ENCODE results near the gene ST14. TPM values are rescaled to one million over a fixed set of nuclear protein-coding genes. Genes with fewer than 3 reads are reported as not detected.

Gene ST14
- total RNA-seq, 4 donors from 2014 or later, result 335 to 641 (median 446) TPM

DNA sequence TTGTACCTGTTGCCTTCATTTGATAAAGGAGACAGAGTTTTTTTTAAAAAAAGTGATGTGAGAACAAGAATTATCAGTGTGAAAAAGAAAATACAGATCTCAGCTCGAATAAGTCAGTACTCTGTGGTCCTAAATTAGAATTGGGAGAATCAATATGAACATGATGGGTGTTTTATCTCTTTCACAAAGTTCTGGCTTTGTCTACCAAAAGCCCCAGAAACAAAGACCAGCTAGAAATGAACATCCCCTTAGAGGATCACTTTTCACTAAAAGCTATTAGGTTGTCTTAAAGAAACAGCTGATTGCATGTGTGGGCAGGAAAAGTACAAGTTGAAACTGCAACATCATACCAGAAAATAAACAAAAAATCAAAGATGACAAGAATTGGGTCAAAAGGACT lies 8.4 kb upstream of the ST14 start:
- no peak overlapping the region for H3K4me3 ChIP-seq
- WGBS, 2 donors (ENCODE audit: low coverage in 1 of 2), result 79 to 88% methylated on average over 1 of the region's 1 CpG
- in situ Hi-C loops (cut with MboI; ENCODE audit: low pct_ligation_motif_present in 1 of 4, low pct_unique_long_range_greater_than_20kb in 1 of 4, low sequenced_read_pairs in 3 of 4) (no loop called here), intact Hi-C loops (cut with DNase I; ENCODE audit: low total_unique reads) (no loop called here)
- no peak overlapping the region for H3K27ac ChIP-seq
- H3K36me3 ChIP-seq, result no peaks in the 10 kb centered on the region
- no peaks in the 10 kb centered on the region for H3K9me3 ChIP-seq
- DNase-seq, result no peak
- no peak for TF ChIP-seq CTCF (IDR thresholded peaks at IDR 0.05)
- no peak for TF ChIP-seq POLR2AphosphoS5 (IDR thresholded peaks at IDR 0.05)
- TF ChIP-seq POLR2A (IDR thresholded peaks at IDR 0.05), result no peak
- no peak for TF ChIP-seq EP300 (IDR thresholded peaks at IDR 0.05; ENCODE audit: low read depth)
- H3K4me1 ChIP-seq, result peaks cover 8 to 36% (median 20%) of the 10 kb centered on the region in 4 donors
- H3K27me3 ChIP-seq, result no peaks in the 10 kb centered on the region

- no peaks in the 10 kb centered on the region for H3K9me3 ChIP-seq
- H3K36me3 ChIP-seq, result no peaks in the 10 kb centered on the region
- H3K27me3 ChIP-seq, result peaks cover 15% of the 10 kb centered on the region
- TF ChIP-seq POLR2A (IDR thresholded peaks at IDR 0.05), result no peak
- TF ChIP-seq POLR2AphosphoS5 (IDR thresholded peaks at IDR 0.05), result no peak
- TF ChIP-seq CTCF (IDR thresholded peaks at IDR 0.05), result no peak
- TF ChIP-seq EP300 (IDR thresholded peaks at IDR 0.05; ENCODE audit: low read depth), result no peak
- peaks cover 0 to 27% (median 17%) of the 10 kb centered on the region in 4 donors for H3K4me1 ChIP-seq
- peak; percentile 44 for DNase-seq
- 33 to 63% methylated on average over 1 to 11 of the region's 11 CpGs for WGBS, 2 donors (ENCODE audit: low coverage in 1 of 2)
- H3K27ac ChIP-seq, result peak overlapping the region; percentile 22 to 50 (median 31)
- intact Hi-C loops (cut with DNase I; ENCODE audit: low total_unique reads), result no loop called here
- in situ Hi-C loops (cut with MboI; ENCODE audit: low pct_ligation_motif_present in 1 of 4, low pct_unique_long_range_greater_than_20kb in 1 of 4, low sequenced_read_pairs in 3 of 4), result no loop called here
- no peak overlapping the region for H3K4me3 ChIP-seq
These were observed 3.2 kb upstream of the ST14 start for GRCh38 chr11:130156108-130157022.

GRCh38 chr11:130157101-130157500 lies 2.5 kb upstream of the ST14 start:
- Histone ChIP-seq H3K4me1 (peaks cover 0 to 34% (median 20%) of the 10 kb centered on the region in 4 donors), H3K9me3 (no peaks in the 10 kb centered on the region), H3K4me3 (no peak overlapping the region), H3K36me3 (no peaks in the 10 kb centered on the region), H3K27ac (no peak overlapping the region), H3K27me3 (peaks cover 15% of the 10 kb centered on the region)
- no peak for DNase-seq
- WGBS, 2 donors (ENCODE audit: low coverage in 1 of 2), result 93% methylated on average over 8 of the region's 8 CpGs
- intact Hi-C loops (cut with DNase I; ENCODE audit: low total_unique reads) (no loop called here), in situ Hi-C loops (cut with MboI; ENCODE audit: low pct_ligation_motif_present in 1 of 4, low pct_unique_long_range_greater_than_20kb in 1 of 4, low sequenced_read_pairs in 3 of 4) (no loop called here)
- no peak for TF ChIP-seq POLR2AphosphoS5 (IDR thresholded peaks at IDR 0.05)
- no peak for TF ChIP-seq EP300 (IDR thresholded peaks at IDR 0.05; ENCODE audit: low read depth)
- no peak for TF ChIP-seq POLR2A (IDR thresholded peaks at IDR 0.05)
- no peak for TF ChIP-seq CTCF (IDR thresholded peaks at IDR 0.05)

GRCh38 chr11:130157840-130158239 lies 1.7 kb upstream of the ST14 start:
- intact Hi-C loops (cut with DNase I; ENCODE audit: low total_unique reads), result no loop called here
- Histone ChIP-seq H3K4me1 (peaks cover 0 to 42% (median 28%) of the 10 kb centered on the region in 4 donors), H3K27me3 (peaks cover 15% of the 10 kb centered on the region), H3K27ac (no peak overlapping the region), H3K4me3 (no peak overlapping the region), H3K9me3 (no peaks in the 10 kb centered on the region), H3K36me3 (no peaks in the 10 kb centered on the region)
- in situ Hi-C loops (cut with MboI; ENCODE audit: low pct_ligation_motif_present in 1 of 4, low pct_unique_long_range_greater_than_20kb in 1 of 4, low sequenced_read_pairs in 3 of 4), result no loop called here
- TF ChIP-seq CTCF (IDR thresholded peaks at IDR 0.05) (no peak), EP300 (IDR thresholded peaks at IDR 0.05; ENCODE audit: low read depth) (no peak), POLR2AphosphoS5 (IDR thresholded peaks at IDR 0.05) (no peak), POLR2A (IDR thresholded peaks at IDR 0.05) (no peak)
- DNase-seq, result no peak
- WGBS, 2 donors (ENCODE audit: low coverage in 1 of 2), result 91% methylated on average over 3 of the region's 3 CpGs; no CpG with 5 or more reads in 1 of the 2 donors
